ENCODE data around the gene ATXN1. TPM values are rescaled to one million over a fixed set of nuclear protein-coding genes. Genes with fewer than 3 reads are reported as not detected.

ATXN1 gene
- total and polyA plus RNA-seq, 7 donors, result 1.3 to 50.9 (median 21.6) TPM

GRCh38 chr6:16345449-16346330 is 415.6 kb downstream of the ATXN1 start:
- TF ChIP-seq CTCF (IDR thresholded peaks at IDR 0.05), result no peak
- ATAC-seq (peak; percentile 63 to 78 (median 69)), DNase-seq (peak; percentile 31 to 48)
- H3K9me3 ChIP-seq, result no peaks in the 10 kb centered on the region
- no peaks in the 10 kb centered on the region for H3K36me3 ChIP-seq (ENCODE audit: insufficient read depth in 1 of 2, low read depth in 1 of 2)
- no peak overlapping the region for H3K4me3 ChIP-seq
- peaks cover 28% of the 10 kb centered on the region for H3K4me1 ChIP-seq
- WGBS, 3 donors, result 60 to 63% (median 61%) methylated on average over 16 of the region's 16 CpGs
- H3K27ac ChIP-seq, result peak overlapping the region; percentile 62
- H3K27me3 ChIP-seq (ENCODE audit: insufficient read depth in 3 of 3, low read length in 2 of 3), result no peaks in the 10 kb centered on the region
- intact Hi-C loops (cut with DNase I), result no loop called here

- WGBS, 3 donors, result 82 to 88% (median 83%) methylated on average over 6 of the region's 6 CpGs
- no peak for ATAC-seq
- no peak overlapping the region for H3K4me3 ChIP-seq
- no peak overlapping the region for H3K27ac ChIP-seq
- intact Hi-C loops (cut with DNase I), result no loop called here
- DNase-seq, result no peak
- H3K27me3 ChIP-seq (ENCODE audit: insufficient read depth in 3 of 3, low read length in 2 of 3), result no peaks in the 10 kb centered on the region
- no peaks in the 10 kb centered on the region for H3K9me3 ChIP-seq
- TF ChIP-seq CTCF (IDR thresholded peaks at IDR 0.05), result no peak
- peaks cover 29% of the 10 kb centered on the region for H3K4me1 ChIP-seq
- no peaks in the 10 kb centered on the region for H3K36me3 ChIP-seq (ENCODE audit: insufficient read depth in 1 of 2, low read depth in 1 of 2)
Measured at GRCh38 chr6:16344756-16345155, 416.5 kb downstream of the ATXN1 start.

- H3K9me3 ChIP-seq, result no peaks in the 10 kb centered on the region
- DNase-seq (no peak), ATAC-seq (no peak)
- H3K27me3 ChIP-seq (ENCODE audit: insufficient read depth in 3 of 3, low read length in 2 of 3), result no peaks in the 10 kb centered on the region
- H3K4me1 ChIP-seq, result peaks cover 39% of the 10 kb centered on the region
- H3K27ac ChIP-seq, result no peak overlapping the region
- intact Hi-C loops (cut with DNase I), result no loop called here
- WGBS, 3 donors, result 95 to 98% (median 96%) methylated on average over 8 of the region's 8 CpGs
- H3K4me3 ChIP-seq, result no peak overlapping the region
- TF ChIP-seq CTCF (IDR thresholded peaks at IDR 0.05), result no peak
- no peaks in the 10 kb centered on the region for H3K36me3 ChIP-seq (ENCODE audit: insufficient read depth in 1 of 2, low read depth in 1 of 2)
Measured at GRCh38 chr6:16343593-16343992, 417.7 kb downstream of the ATXN1 start.

- no peak for TF ChIP-seq CTCF (IDR thresholded peaks at IDR 0.05)
- no peaks in the 10 kb centered on the region for H3K9me3 ChIP-seq
- H3K27ac ChIP-seq, result peak overlapping the region; percentile 32
- intact Hi-C loops (cut with DNase I), result loop anchor here in 1 of 2 donors (10.0 kb wide), 2 partner anchors 336 to 626 kb away; no protein-coding TSS in a partner anchor
- 44 to 59% (median 46%) methylated on average over 3 of the region's 3 CpGs for WGBS, 3 donors
- H3K27me3 ChIP-seq (ENCODE audit: insufficient read depth in 3 of 3, low read length in 2 of 3), result no peaks in the 10 kb centered on the region
- no peak overlapping the region for H3K4me3 ChIP-seq
- peaks cover 68% of the 10 kb centered on the region for H3K4me1 ChIP-seq
- no peak for ATAC-seq
- H3K36me3 ChIP-seq (ENCODE audit: insufficient read depth in 1 of 2, low read depth in 1 of 2), result no peaks in the 10 kb centered on the region
- no peak for DNase-seq
Measured at GRCh38 chr6:16339265-16339587, 422.0 kb downstream of the ATXN1 start.

Measured in psoas muscle (tissue), 8 donors.